ENCODE data around the gene GPR3.
A peak's percentile ranks its signal among the peaks of the same experiment; 100 is the strongest.

Gene GPR3

GRCh38 chr1:27397749-27398148, 5.3 kb downstream of the GPR3 start:
- TF ChIP-seq CTCF (conservative IDR thresholded peaks at IDR 0.05; ENCODE audit: low read length) = no peak
- H3K4me3 ChIP-seq (ENCODE audit: low read length) = no peak overlapping the region
- no peak for DNase-seq (ENCODE audit: low read depth)

GRCh38 chr1:27398405-27399149, 6.2 kb downstream of the GPR3 start:
- no peak for DNase-seq (ENCODE audit: low read depth)
- H3K4me3 ChIP-seq (ENCODE audit: low read length) = no peak overlapping the region
- TF ChIP-seq CTCF (conservative IDR thresholded peaks at IDR 0.05; ENCODE audit: low read length) = no peak

GRCh38 chr1:27399251-27400025, 7.0 kb downstream of the GPR3 start:
- no peak for DNase-seq (ENCODE audit: low read depth)
- no peak for TF ChIP-seq CTCF (conservative IDR thresholded peaks at IDR 0.05; ENCODE audit: low read length)

GRCh38 chr1:27400082-27400962, 7.9 kb downstream of the GPR3 start:
- DNase-seq (ENCODE audit: low read depth) = no peak
- TF ChIP-seq CTCF (conservative IDR thresholded peaks at IDR 0.05; ENCODE audit: low read length) = no peak
- H3K4me3 ChIP-seq (ENCODE audit: low read length) = no peak overlapping the region

More at GRCh38 chr1:27399251-27400025, 7.0 kb downstream of the GPR3 start:
- H3K4me3 ChIP-seq (ENCODE audit: low read length) = no peak overlapping the region

GRCh38 chr1:27400963-27401341, 8.5 kb downstream of the GPR3 start:
- no peak overlapping the region for H3K4me3 ChIP-seq (ENCODE audit: low read length)
- no peak for TF ChIP-seq CTCF (conservative IDR thresholded peaks at IDR 0.05; ENCODE audit: low read length)
- no peak for DNase-seq (ENCODE audit: low read depth)

GRCh38 chr1:27402349-27402754, 9.9 kb downstream of the GPR3 start:
- H3K4me3 ChIP-seq (ENCODE audit: low read length) = no peak overlapping the region
- peak; percentile 73 for TF ChIP-seq CTCF (conservative IDR thresholded peaks at IDR 0.05; ENCODE audit: low read length)
- peak; percentile 82 for DNase-seq (ENCODE audit: low read depth)
